Cardiac septum (tissue), 1 donor: ENCODE data around the gene AADACL4. TPM values are rescaled to one million over a fixed set of nuclear protein-coding genes. Genes with fewer than 3 reads are reported as not detected.
"Not testable (repeated sequence)": the region's sequence is repeated elsewhere in the genome, so short reads cannot be mapped to it uniquely, and the experiment has no call there.

ENCODE experiments used
- DNase-seq: peaks from one replicate; pipeline ENCODE4 v3.0.0-alpha.2; 2020; ENCODE audit warnings: low spot score
- intact Hi-C: fragments of 100-400 bp; cut with DNase I; formaldehyde crosslinking; loops from one replicate; pipeline ENCODE4 v1.14.0; 2022
- total RNA-seq: library from RNA; stranded (reverse); fragmentation: NEBNext Ultra II Directional; extraction: Animal tissue kit (Norgen Biotek cat#: 25700); gene quantifications from one replicate; pipeline ENCODE4 v1.2.1, GENCODE V29; 2021
- donor health status: DM: no; HTN: no; CAD: no.

Gene AADACL4
- total RNA-seq, 1 donor from 2014 or later: not detected

DNA sequence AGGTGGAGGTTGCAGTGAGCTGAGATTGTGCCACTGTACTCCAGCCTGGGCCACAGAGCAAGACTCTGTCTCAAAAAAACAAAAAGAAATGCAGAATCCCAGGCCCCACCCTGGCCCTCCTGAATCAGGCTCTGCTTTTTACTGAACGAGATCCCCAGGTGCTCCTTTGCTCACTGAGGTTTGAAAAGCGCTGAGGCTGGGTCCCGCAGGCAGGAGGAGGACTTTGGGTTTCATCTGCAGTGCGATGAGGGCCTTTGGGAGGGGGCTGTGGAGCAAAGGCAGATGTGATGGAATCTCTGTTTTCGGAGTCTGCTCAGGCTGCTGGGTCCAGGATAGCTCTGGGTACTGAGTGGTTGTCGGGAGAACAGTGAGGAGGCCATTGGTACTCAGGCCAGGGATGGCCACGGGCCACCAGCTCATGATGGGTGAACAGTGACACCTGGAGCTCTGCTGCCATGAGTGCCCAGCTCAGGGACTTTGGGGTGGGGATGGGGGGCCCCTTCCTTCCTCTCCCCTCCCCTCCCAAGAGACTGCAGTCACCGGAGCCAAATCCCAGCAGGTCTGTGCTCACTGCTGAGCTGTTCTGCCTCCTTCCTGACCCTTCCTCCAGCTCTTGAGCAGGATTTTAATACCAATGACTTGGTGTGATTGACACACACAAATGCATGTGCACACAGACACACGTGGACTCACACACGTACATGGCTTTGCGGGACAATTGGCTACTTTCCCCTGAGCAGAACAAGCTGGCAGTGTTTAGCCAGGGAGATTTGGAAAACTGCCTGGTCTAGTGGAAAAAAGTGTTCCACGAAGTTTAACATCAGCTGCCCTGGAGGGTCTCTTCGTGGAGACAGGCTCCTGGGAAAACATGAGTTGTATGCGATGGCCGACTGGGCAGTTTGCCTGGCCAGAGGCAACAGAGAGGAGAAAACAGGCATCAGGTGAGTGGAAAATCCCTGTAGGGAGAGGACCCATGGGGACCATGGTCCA is 22.2 kb upstream of the AADACL4 start:
- intact Hi-C loops: loop anchor here (1.0 to 5.0 kb wide), 2 partner anchors 38 to 349 kb away; no protein-coding TSS in a partner anchor
- DNase-seq: peak; percentile 53

DNA sequence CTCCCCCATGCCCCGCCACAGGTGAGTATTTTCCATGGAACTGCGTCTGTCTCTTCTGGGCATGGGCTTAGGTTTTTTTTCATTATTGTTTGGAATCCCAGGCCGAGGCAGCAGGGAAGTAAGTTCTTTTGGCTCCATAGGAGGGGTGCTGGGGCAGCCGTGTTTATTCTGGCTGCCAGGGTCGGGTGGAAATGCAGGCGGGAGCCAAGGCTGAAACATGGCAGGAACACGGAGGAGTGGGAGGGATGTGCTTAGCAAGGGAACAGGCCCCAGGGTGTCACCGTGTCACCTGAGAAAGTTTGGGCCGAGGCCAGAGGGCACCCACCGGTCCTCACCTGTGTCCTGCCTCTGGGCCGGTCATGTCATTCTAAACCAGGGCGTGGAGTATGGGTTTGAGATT is 21.4 kb upstream of the AADACL4 start:
- intact Hi-C loops: loop anchor here (1.0 to 5.0 kb wide), 2 partner anchors 37 to 350 kb away; no protein-coding TSS in a partner anchor
- DNase-seq: peak; percentile 57

- intact Hi-C loops: no loop called here
- DNase-seq: no peak
Measured at GRCh38 chr1:12625276-12625675, 18.6 kb upstream of the AADACL4 start.

- intact Hi-C loops: no loop called here
- DNase-seq: no peak
Measured at GRCh38 chr1:12626888-12627287, 17.0 kb upstream of the AADACL4 start.

- DNase-seq: no peak
- intact Hi-C loops: no loop called here
Measured at GRCh38 chr1:12627296-12627695, 16.6 kb upstream of the AADACL4 start.

DNA sequence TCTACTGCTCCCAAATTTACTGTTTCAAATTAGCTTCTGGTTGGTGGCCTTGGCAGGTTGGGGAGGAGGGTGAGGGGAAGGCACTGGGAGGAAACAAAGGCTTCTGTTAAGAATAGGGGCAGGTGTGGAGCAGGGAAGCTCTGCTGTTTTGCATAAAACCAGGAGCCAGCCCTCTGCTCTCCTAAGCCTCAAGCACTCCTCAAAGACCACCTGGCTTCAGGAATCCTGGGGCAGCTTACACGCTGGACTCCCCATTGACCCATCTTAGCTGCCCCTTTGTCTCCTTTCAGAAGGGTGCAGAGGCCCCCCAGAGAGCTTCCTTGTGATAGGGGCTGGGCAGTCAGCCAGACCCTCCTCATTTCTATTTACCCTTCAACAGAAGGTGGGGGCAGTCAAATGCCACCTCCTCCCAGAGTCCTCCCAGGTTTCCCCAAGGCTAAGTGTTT is 14.4 kb upstream of the AADACL4 start:
- intact Hi-C loops: no loop called here
- DNase-seq: no peak

DNA sequence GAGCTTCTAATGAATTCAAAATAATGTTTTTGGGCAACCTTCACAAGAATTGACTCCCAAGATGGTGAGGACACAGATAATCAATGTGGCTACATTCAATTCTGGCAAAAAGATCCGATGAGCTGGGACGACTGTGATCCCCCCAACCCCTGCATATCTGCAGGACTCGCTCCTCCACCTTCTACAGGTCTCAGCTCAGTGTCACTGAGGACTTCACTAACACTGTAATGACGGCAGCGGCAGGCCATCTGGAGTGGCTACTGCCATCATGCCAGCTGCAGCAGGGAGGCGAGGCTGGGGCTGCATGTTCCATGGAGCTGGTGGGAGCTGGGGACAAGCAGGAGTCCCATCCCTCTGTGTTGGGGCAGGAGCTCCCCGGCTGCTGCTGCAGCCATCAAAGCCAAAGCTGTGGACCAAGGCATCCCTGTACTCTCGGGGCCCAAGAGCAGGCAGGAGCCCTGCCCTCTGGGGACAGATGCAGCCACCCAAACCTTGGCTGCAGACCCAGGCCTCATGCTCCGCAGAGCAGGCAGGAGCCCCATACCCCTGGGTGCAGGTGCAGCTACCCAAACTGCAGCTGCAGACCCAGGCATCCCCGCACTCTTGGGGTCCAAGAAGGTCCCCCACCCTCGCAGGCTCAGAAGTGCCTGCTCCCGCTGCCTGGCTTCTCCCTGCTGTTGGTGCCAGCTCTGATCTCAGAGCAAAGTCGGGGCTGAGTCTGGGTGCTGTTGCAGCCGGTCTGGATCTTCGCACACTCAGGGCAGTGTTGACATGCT is 13.7 kb upstream of the AADACL4 start:
- intact Hi-C loops: no loop called here
- DNase-seq: no peak

DNA sequence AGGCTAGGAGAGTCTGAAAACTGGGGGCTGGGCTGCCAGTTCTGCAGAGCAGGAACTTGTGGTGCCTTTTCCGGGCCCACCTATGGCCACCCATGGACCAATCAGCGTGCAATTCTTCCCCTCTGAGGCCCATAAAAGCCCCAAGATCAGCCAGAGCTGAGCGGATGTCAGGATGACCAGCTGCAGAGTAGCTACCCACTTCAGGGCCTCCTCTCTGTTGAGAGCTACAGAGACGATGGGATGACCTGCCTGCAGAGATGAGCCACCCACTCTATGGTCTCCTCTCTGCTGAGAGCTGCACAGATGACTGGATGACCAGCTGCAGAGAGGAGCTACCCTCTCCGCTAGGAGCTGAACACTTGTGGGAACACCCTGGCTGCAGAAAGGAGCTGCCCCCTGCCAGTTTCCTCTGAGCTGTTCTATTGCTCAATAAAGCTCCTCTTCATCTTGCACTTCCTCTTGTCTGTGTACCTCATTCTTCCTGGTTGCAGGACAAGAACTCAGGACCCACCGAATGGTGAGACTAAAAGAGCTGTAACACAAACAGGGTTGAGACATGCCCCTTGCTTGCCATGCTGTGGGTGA is 12.8 kb upstream of the AADACL4 start:
- DNase-seq: no peak
- intact Hi-C loops: no loop called here

- peak; percentile 58 for DNase-seq
- intact Hi-C loops: no loop called here
Measured at GRCh38 chr1:12631571-12631970, 12.3 kb upstream of the AADACL4 start.

DNA sequence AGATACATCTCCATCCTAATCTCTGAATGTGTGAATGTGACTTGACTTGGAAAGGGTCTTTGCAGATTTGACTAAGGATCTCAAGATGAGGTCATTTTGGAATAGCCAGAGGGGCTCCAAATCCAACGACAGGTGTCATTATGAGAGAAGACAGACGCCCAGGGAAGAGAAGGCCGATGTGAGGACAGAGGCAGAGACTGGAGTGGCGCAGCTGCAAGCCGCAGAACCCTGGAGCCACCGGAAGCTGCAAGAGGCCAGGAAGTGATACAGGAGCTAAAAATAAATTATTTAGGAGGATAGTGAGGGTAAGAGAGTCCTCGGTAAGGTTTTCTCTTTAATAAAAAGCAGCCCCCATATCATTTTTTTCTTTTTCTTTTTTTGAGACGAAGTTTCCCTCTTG is 9.7 kb upstream of the AADACL4 start:
- intact Hi-C loops: no loop called here
- DNase-seq: no peak

DNA sequence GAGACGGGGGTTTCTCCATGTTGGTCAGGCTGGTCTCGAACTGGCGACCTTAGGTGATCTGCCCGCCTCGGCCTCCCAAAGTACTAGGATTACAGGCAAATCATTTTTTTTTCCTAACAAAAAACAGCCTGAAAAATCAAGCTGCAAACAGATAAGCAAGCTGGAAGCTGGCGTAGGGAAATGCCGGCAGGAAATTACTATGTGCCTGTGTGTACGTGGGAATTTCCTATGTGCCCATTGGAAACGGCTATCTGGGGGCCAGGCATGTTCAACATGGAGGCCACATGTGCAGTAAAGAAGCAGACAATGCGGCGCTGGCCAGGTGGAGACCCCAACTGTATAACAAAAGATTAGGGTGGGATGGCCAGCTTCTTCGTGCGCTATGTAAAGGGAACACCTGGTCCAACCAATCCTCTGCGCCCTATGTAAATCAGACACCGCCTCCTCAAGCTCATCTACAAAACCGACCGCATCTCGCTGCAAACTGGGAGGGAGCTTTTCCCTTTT is 9.1 kb upstream of the AADACL4 start:
- DNase-seq: no peak
- intact Hi-C loops: no loop called here

- peak; percentile 76 for DNase-seq
- intact Hi-C loops: no loop called here
Measured at GRCh38 chr1:12636098-12636950, 7.6 kb upstream of the AADACL4 start.

DNA sequence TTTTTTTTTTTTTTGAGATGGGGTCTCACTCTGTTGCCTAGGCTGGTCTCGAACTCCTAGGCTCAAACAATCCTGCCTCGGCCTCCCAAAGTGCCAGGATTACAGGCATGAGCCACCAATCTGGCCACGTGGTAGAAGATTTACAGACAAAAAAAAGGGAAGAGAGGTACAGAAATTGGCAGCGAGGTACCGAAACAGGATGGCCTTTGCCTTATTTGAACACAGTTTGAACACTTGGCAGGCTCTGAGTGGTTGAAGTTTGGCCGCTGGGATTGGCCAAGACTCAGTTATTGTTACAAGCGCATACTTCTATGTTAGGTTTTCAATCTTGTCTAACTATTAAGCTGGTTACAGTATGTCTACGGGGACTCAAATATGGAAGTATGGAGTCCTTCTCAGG is 6.2 kb upstream of the AADACL4 start:
- intact Hi-C loops: no loop called here
- no peak for DNase-seq

- DNase-seq: no peak
- intact Hi-C loops: no loop called here
Measured at GRCh38 chr1:12640237-12640957, 3.5 kb upstream of the AADACL4 start.

DNA sequence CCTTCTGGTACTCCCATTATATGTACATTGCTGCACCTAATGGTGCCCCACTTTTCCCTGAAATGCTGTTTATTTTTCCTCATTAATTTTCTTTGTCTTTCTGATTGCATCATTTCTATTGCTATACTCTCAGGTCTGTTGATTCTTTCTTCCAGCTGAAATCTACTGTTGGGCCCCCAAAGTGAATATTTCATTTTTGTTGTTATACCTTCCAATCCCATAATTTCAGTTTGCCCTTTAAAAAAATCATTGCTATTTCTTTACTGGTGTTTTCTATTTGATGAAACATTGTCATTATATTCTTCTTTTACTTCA is 3.0 kb upstream of the AADACL4 start:
- no peak for DNase-seq
- intact Hi-C loops: no loop called here

- no peak for DNase-seq
- intact Hi-C loops: no loop called here
Measured at GRCh38 chr1:12643079-12643478, 806 bp upstream of the AADACL4 start.

- DNase-seq: no peak
- intact Hi-C loops: no loop called here
Measured at GRCh38 chr1:12644237-12644636, 352 bp downstream of the AADACL4 start.

DNA sequence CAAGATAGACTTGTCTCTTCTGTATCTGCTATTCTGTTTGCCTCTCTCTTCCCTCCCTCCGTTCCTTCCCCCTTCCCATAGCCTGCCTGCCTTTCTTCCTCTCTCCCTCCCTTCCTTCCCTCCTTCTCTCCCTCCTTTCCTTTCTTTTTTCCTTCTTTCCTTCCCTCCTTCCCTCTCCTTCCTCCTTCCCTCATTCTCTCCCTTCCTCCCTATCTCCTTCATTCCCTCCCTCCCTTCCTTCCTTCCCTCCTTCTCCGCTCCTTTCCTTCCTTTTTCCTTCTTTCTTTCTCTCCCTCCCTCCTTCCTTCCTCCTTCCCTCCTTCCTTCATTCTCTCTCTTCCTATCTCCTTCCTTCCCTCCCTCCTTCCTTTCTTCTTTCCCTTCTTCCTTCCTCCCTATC is 944 bp downstream of the AADACL4 start:
- intact Hi-C loops: no loop called here
- DNase-seq: no peak

DNA sequence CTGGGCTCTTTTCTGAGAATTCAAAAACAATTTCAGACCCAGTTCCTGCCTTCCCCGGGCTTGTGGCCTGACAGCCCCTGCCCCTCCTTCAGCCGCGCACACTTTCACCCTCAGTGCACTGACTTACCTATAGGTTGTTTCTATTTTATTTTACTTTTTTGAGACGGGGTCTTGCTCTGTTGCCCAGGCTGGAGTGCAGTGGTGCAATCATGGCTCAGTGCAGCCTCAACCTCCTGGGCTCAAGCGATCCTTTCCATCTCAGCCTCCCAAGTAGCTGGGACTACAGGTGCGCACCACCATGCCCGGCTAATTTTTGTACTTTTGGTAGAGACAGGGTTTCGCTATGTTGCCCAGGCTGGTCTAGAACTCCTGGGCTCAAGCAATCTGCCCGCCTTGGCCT is 1.5 kb downstream of the AADACL4 start:
- intact Hi-C loops, DNase-seq: not testable (repeated sequence)
